GM18858 (cell line): ENCODE measurements around the gene LAMTOR2.

ENCODE experiments used
- ATAC-seq: cut with Tn5 transposase; IDR thresholded peaks from one replicate; pipeline ENCODE4 v1.9.1; 2021; ENCODE audit not compliant: unreplicated experiment

LAMTOR2 gene

DNA sequence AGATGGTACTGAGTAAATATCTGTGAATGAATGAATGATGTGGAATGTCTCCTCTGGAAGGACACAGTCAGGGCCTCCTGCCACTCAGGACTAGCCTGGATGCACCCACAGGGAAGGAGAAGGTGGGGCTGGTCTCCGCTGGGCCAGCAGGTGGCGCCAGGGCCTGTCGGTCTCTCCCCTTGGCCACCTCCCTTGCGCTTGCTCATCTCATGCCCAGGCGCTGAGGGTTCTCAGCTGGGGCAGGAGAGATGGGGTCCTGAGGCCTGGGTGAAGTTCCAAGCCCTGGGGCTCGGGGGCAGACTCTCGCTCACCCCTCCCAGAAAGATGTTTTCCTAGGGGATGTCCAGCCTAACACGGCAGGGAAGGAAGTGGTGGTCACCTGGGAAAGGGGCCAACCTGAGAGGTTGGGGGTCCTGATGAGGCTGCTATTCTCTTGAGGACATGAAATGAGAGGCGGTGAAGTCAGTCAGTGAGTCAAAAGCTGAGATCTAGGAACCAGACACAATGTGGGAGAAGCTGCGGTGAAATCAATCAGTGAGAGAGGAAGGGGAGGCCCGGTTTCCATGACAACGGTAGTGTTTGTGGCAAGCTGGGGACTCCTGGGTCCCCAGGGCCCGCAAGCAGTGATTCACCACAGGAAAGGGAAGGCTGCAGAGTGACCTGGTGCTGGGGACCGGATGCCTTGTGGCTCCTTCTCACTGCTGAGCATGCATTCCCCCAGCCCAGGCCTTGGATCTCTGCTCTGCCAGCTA, 42.2 kb downstream of the LAMTOR2 start:
- peak; percentile 37 for ATAC-seq

DNA sequence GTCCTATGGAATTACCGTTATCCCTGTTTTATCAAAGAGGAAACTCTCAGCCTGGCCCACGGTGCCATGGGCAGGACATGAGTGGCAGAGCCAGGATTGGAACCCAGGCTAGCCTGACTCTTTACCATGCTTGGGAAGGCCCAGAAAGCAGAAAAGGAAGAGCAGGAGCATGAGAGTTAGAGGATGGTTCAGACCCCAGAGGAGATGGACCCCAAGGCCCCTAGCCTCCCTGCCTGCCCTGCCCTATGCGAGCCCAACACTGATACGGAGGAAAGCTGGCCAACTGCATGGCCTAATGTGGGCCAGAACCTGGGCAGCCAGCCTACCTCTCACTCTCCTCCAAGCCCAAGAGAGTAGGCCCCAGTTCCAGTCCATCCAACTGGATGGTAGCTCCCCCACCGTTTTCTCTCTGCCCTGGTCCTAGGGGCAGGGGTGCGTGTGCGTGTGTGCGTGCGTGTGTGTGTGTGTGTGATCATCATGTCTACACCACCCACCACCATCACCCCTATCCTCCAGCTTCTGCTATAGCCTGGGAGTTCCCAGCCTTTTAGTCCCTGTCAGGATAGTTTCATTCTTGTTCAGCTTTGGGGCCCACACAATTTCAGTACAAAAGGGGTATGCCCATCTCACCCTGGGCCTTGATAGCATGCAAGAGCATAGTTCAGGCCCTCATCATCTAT, 43.1 kb downstream of the LAMTOR2 start:
- no peak for ATAC-seq

DNA sequence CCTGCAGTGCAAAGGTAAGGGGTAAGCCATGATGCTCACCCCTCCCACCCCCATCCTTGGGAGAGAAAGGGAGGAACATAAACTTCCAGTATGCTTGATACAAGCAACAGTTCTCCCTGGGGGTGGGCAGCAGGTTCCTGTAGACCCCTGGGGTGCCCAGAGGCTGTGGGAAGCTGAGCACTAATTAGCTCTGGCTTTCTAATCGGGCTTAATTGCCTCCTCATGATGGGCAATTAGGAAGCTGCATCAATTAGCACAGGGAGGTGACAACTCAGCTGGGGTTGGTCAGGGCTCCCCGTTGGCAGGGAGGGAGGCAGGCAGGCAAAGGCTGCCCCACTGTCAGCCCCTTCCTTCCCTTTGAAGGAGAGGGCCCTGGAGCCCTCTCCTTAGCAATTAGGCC, 44.2 kb downstream of the LAMTOR2 start:
- ATAC-seq: no peak

DNA sequence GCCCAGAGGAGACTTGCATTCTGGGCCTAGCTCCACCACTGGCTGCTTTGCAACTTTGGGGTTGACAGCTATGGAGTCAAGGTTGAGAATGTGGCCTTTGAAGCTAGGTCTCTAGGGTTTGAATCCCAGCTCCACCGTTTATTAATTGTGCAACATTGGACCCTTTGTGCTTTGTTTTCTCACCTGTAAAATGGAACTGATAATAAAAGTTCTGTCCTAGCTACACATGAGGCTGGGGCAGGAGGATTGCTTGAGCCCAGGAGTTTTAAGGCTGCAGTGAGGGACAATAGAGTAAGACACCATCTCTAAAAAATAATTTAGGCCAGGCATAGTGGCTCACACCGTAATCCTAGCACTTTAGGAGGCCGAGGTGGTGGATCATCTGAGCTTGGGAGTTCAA, 44.7 kb downstream of the LAMTOR2 start:
- no peak for ATAC-seq

- no peak for ATAC-seq
Observed at GRCh38 chr1:156100205-156100995, 45.8 kb downstream of the LAMTOR2 start.

- no peak for ATAC-seq
Observed at GRCh38 chr1:156101880-156102279, 47.3 kb downstream of the LAMTOR2 start.

GRCh38 chr1:156102633-156103511, 48.3 kb downstream of the LAMTOR2 start:
- no peak for ATAC-seq

DNA sequence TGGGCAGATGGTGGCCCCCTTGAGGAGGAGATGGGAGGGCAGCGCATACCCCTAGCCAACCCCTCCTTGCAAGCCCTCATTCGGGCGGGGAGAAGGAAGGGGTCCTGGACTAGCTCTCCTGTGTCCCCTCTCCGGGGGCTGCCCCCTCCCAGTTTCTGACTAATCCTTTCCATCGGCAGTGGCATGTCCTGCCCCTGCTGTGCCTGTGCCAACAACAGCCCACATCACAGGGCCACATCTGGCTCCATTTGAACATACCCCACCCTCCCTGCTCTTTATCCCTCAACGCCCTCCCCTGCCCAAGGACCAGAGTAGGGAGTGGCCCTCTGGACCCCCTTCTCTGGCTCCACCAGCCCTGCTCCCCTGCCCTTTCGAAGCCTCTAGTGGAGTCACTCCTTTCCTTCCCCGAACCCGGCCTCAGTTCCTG, 49.0 kb downstream of the LAMTOR2 start:
- ATAC-seq: no peak

GRCh38 chr1:156104065-156104810, 49.7 kb downstream of the LAMTOR2 start:
- no peak for ATAC-seq

DNA sequence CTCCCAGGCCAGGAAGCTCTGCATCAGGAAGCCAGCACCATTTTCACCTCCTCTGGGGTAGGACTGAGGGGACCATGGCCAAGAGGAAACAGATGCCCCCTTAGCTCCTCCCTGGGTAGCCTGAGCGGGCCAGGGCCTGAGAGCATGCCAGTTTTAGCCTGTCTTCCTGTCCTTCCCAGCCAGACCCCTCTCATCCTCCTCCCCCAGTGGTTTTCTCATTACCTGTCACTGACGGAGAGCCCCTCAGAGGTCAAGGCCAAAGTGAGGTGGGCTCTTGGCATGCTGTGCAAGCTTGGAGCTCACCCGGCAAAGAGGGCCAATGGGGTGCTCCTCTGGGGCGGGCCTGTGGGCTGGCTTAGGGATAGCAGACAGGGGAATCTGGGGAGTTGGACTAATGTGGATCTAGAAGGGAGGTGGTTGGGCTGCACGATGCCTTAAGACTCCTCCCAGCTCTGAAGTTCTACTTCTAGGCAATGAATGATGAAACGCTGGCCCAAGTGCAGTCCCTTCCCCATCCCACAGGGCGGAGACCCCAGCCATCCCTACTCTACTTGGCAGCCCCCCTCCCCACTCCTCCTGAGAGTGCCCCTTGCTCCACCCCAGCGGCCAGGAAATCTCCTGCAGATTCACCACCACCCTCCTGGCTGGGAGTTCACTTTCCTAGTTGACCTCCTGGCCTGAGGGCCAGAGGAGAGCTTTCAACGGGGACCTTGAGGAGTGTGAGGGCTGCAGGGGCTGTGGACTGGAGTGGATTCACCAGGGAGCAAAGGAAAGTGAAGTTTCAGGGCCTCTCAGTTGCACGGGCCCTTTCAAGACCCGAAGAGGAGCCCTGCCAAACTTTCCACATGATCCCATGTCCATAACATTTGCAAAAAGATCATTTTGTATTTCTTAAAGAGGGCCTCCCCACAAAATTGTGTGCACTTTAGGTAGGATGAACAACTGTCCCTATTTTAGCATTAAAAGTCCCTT, 50.6 kb downstream of the LAMTOR2 start:
- no peak for ATAC-seq

DNA sequence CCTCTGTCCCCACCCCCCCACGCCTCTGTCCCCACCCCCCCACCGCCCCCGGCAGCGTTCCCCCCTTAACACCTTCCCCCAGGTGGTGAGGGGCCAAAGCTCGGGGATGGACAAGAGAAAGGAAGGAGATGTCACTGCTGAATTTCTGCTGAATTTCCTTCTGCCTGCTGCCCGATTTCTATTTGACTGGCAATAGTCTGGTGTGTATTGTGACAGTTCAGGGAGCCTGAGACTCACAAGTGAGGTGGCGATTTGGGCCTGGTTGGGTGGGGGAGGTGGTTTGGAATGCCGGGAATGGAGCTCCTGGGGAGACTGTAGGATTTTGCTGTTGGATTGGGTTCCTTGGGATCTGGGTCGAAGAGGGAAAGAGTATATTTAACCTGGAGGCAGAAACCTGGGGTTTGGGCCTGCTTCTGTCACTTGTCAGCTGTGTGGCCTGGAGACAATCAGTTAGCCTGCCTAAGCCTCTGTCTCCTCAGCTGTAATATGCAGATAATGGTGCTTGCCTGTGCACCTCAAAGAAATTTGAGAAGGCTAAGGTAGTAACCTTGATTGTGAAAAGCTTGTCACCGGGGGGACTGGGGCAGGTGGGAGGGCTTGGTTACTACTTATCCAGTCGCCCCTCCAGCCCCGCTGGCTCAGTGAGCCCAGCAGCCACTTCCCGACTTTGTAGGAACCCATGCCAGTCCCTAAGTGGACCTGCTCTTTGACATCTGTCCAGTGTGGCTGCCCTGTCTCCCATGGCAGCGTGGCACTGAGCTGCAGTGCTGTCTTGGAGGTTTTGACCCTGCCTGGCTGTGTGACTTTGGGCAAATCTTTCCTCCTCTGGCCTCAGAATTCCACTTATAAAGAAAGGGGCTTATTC, 52.3 kb downstream of the LAMTOR2 start:
- no peak for ATAC-seq

GRCh38 chr1:156108057-156108456, 53.5 kb downstream of the LAMTOR2 start:
- ATAC-seq: no peak
